HCT116 (cell line): ENCODE results near the gene DOCK1. TPM values are rescaled to one million over a fixed set of nuclear protein-coding genes. Genes with fewer than 3 reads are reported as not detected.

ENCODE experiments used
- ATAC-seq: fragments of 200-7000 bp; cut with Tn5 transposase; 2 replicates; pipeline ENCODE4 v1.9.1; 2020; ENCODE audit warnings: mild to moderate bottlenecking, moderate library complexity
- BruUV-seq: library from RNA; stranded (reverse); fragments of 400-500 nt; replicated peaks from 2 replicates; lab custom pipeline; 2021; lab: Mats Ljungman, UMichigan
- CTCF ChIA-PET: fragments of 300-600 bp; sonication (Branson Sonifier 250); formaldehyde crosslinking; loops from one replicate; lab custom pipeline; 2021; ENCODE audit warnings: antibody characterized with exemption; lab: Charles Lee
- POLR2A ChIA-PET: fragments of 300-600, 350-600 bp; sonication (Branson Sonifier 250); formaldehyde crosslinking; loops from one replicate; lab custom pipeline; 2021; ENCODE audit warnings: antibody characterized with exemption; lab: Charles Lee
- RAD21 ChIA-PET, 2 experiments: fragments of 300-600 bp; sonication (Branson Sonifier 250); formaldehyde crosslinking; loops; one replicate each; lab custom pipeline; 2023; ENCODE audit warnings: low total read pairs in 2 of 2; ENCODE audit not compliant: uncharacterized antibody in 2 of 2, unreplicated experiment in 2 of 2, low non-redundant PET in 1 of 2; lab: Charles Lee
- DNase-seq: peaks from one replicate; pipeline ENCODE4 v3.0.0-alpha.2; 2010; ENCODE audit warnings: low read depth, low spot score
- H2AFZ ChIP-seq: fragments of 200-600 bp; shearing (Covaris generic), sonication (generic); 2 replicates; pipeline ENCODE4 v1.6.1; 2017; ENCODE audit warnings: low read depth, mixed run types, mixed read lengths, antibody characterized with exemption, low read length; ENCODE audit not compliant: poor library complexity, severe bottlenecking
- H3K27ac ChIP-seq: 2 replicates; pipeline ENCODE4 v1.5.1; 2012; ENCODE audit warnings: low read depth, low read length
- H3K27me3 ChIP-seq: fragments of 200-600 bp; sonication (generic); 2 replicates; pipeline ENCODE4 v1.6.1; 2016; ENCODE audit warnings: mixed run types, low read length, mixed read lengths; ENCODE audit not compliant: insufficient read depth
- H3K36me3 ChIP-seq, 2 experiments: fragments of 200-500 bp in 1 of 2; fragments of 200-600 bp in 1 of 2; sonication (Bioruptor generic) in 1 of 2; sonication (generic) in 1 of 2; 2 replicates each; pipeline versions ENCODE4 v1.5.1 to v1.6.1; 2014 to 2016; ENCODE audit warnings: low read length in 2 of 2, inconsistent platforms in 1 of 2, mixed read lengths in 1 of 2, mixed run types in 1 of 2; ENCODE audit not compliant: insufficient read depth in 2 of 2, control insufficient read depth in 1 of 2
- H3K4me1 ChIP-seq, 2 experiments: fragments of 200-600 bp in 1 of 2; sonication (generic) in 1 of 2; 2 replicates each; pipeline versions ENCODE4 v1.5.1 to v1.6.1; 2012 to 2017; ENCODE audit warnings: low read length in 2 of 2, inconsistent platforms in 1 of 2, mild to moderate bottlenecking in 1 of 2, mixed read lengths in 1 of 2, mixed run types in 1 of 2, moderate library complexity in 1 of 2; ENCODE audit not compliant: insufficient read depth in 2 of 2, control insufficient read depth in 1 of 2
- H3K4me2 ChIP-seq: fragments of 200-600 bp; sonication (generic); 2 replicates; pipeline ENCODE4 v1.6.1; 2017; ENCODE audit warnings: mixed run types, low read length, mixed read lengths
- H3K4me3 ChIP-seq, 2 experiments: fragments of 200-600 bp in 1 of 2; sonication (generic) in 1 of 2; replicated peaks in 1 of 2; 2 replicates each; pipeline ENCODE4 v1.5.1; 2011 to 2016; ENCODE audit warnings: low read length in 2 of 2, control low read depth in 1 of 2, low read depth in 1 of 2, mild to moderate bottlenecking in 1 of 2, mixed read lengths in 1 of 2, mixed run types in 1 of 2
- H3K79me2 ChIP-seq: fragments of 200-600 bp; sonication (generic); 2 replicates; pipeline ENCODE4 v1.6.1; 2017; ENCODE audit warnings: mild to moderate bottlenecking, mixed run types, low read length, moderate library complexity, mixed read lengths; ENCODE audit not compliant: insufficient read depth
- H3K9ac ChIP-seq: fragments of 200-600 bp; sonication (generic); 2 replicates; pipeline ENCODE4 v1.6.1; 2016; ENCODE audit warnings: low read length, mixed read lengths
- H3K9me2 ChIP-seq: fragments of 200-600 bp; sonication (generic), shearing (Covaris generic); 2 replicates; pipeline ENCODE4 v1.6.1; 2017; ENCODE audit warnings: mixed run types, mild to moderate bottlenecking, moderate library complexity; ENCODE audit not compliant: insufficient read depth
- H3K9me3 ChIP-seq, 2 experiments: fragments of 200-500 bp in 1 of 2; fragments of 200-600 bp in 1 of 2; sonication (Bioruptor generic) in 1 of 2; sonication (generic) in 1 of 2; 2 replicates each; pipeline ENCODE4 v1.6.1; 2014 to 2017; ENCODE audit warnings: low read length in 2 of 2, mixed read lengths in 2 of 2, inconsistent platforms in 1 of 2, low read depth in 1 of 2, mild to moderate bottlenecking in 1 of 2, mixed run types in 1 of 2, moderate library complexity in 1 of 2; ENCODE audit not compliant: control insufficient read depth in 1 of 2, insufficient read depth in 1 of 2
- H4K20me1 ChIP-seq: fragments of 200-600 bp; sonication (generic), shearing (Covaris generic); 2 replicates; pipeline ENCODE4 v1.6.1; 2017; ENCODE audit warnings: mixed run types, mild to moderate bottlenecking, moderate library complexity; ENCODE audit not compliant: insufficient read depth
- CEBPB ChIP-seq: IDR thresholded peaks from 2 replicates; pipeline ENCODE4 v1.6.1; 2012; ENCODE audit warnings: low read depth
- ELF1 ChIP-seq: IDR thresholded peaks from 2 replicates; pipeline ENCODE4 v1.6.1; 2012; ENCODE audit warnings: low read depth, borderline replicate concordance
- EZH2 ChIP-seq: fragments of 200-600 bp; sonication (generic); IDR thresholded peaks from 2 replicates; pipeline ENCODE4 v1.6.1; 2017; ENCODE audit warnings: antibody characterized with exemption, mixed run types
- EZH2phosphoT487 ChIP-seq: fragments of 200-600 bp; IDR thresholded peaks from 2 replicates; pipeline ENCODE4 v1.6.1; 2018; ENCODE audit warnings: antibody characterized with exemption, borderline replicate concordance
- JUND ChIP-seq: IDR thresholded peaks from 2 replicates; pipeline ENCODE4 v1.6.1; 2012
- POLR2A ChIP-seq: IDR thresholded peaks from 2 replicates; pipeline ENCODE4 v1.7.0; 2011; ENCODE audit warnings: borderline replicate concordance; ENCODE audit not compliant: insufficient read depth, insufficient read length; ENCODE audit errors: extremely low read depth
- SRF ChIP-seq: IDR thresholded peaks from 2 replicates; pipeline ENCODE4 v1.6.1; 2012; ENCODE audit warnings: low read depth
- YY1 ChIP-seq: IDR thresholded peaks from 2 replicates; pipeline ENCODE4 v1.6.1; 2011; ENCODE audit warnings: low read length, low read depth, moderate library complexity, mild to moderate bottlenecking; ENCODE audit not compliant: insufficient replicate concordance; ENCODE audit errors: extremely low read depth
- ZFX ChIP-seq: fragments of 450-650 bp; IDR thresholded peaks from 2 replicates; pipeline ENCODE4 v1.6.1; 2017
- intact Hi-C: fragments of 100-400 bp; cut with micrococcal nuclease; formaldehyde crosslinking; loops from 2 replicates; pipeline ENCODE4 v1.10.0; 2022
- total RNA-seq: library from RNA; stranded (reverse); gene quantifications from one replicate; pipeline ENCODE4 v1.2.1, GENCODE V29; 2021; ENCODE audit not compliant: unreplicated experiment
- TF ChIP-seq, protein P1 (sequence below): IDR thresholded peaks from 2 replicates; pipeline ENCODE4 v1.6.1; 2011; ENCODE audit warnings: mild to moderate bottlenecking, low read length, moderate library complexity; ENCODE audit not compliant: insufficient replicate concordance; ENCODE audit errors: extremely low read depth
- TF ChIP-seq, protein P2 (sequence below): IDR thresholded peaks from 2 replicates; pipeline ENCODE4 v1.6.1; 2012; ENCODE audit warnings: low read depth
- TF ChIP-seq, protein P3 (sequence below): IDR thresholded peaks from 2 replicates; pipeline ENCODE4 v1.6.1; 2012
- TF ChIP-seq, protein P4 (sequence below): IDR thresholded peaks from 2 replicates; pipeline ENCODE4 v1.6.1; 2012

The DOCK1 gene
- total RNA-seq, 1 experiment from 2014 or later = 46.5 TPM

DNA sequence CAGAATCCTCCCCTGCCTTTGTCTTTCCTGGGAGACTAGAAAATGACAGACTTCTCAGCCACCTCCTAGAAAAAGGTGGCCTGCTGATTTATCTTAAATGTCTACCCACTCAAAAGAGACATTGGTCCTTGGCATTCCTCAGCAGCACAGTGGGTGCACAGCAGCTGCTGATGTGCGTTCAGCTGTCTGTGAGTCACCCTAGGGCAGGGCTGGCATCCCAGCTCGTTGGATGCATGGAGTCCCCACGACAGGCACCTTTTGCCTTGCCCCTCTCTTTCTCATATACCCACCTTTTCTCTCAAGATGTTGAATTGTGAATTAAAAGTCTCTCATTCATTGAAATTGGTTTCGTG is 113.0 kb downstream of the DOCK1 start:
- Histone ChIP-seq H3K79me2 (no peaks in the 10 kb centered on the region), H2AFZ (no peak overlapping the region), H3K27me3 (no peaks in the 10 kb centered on the region), H4K20me1 (no peaks in the 10 kb centered on the region), H3K9me2 (no peaks in the 10 kb centered on the region), H3K4me3 (no peak overlapping the region), H3K9me3 (no peaks in the 10 kb centered on the region), H3K27ac (no peak overlapping the region), H3K4me2 (no peak overlapping the region), H3K36me3 (peaks cover 0 to 3% of the 10 kb centered on the region in 2 experiments; a peak in 2 of 4 replicates), H3K4me1 (peaks cover 0 to 7% of the 10 kb centered on the region in 2 experiments; a peak in 1 of 4 replicates), H3K9ac (no peak overlapping the region)
- ATAC-seq (no peak), DNase-seq (no peak)
- ChIA-PET POLR2A (no interaction called here), RAD21 (no interaction called here), CTCF (no interaction called here)
- TF ChIP-seq, protein P1, sequence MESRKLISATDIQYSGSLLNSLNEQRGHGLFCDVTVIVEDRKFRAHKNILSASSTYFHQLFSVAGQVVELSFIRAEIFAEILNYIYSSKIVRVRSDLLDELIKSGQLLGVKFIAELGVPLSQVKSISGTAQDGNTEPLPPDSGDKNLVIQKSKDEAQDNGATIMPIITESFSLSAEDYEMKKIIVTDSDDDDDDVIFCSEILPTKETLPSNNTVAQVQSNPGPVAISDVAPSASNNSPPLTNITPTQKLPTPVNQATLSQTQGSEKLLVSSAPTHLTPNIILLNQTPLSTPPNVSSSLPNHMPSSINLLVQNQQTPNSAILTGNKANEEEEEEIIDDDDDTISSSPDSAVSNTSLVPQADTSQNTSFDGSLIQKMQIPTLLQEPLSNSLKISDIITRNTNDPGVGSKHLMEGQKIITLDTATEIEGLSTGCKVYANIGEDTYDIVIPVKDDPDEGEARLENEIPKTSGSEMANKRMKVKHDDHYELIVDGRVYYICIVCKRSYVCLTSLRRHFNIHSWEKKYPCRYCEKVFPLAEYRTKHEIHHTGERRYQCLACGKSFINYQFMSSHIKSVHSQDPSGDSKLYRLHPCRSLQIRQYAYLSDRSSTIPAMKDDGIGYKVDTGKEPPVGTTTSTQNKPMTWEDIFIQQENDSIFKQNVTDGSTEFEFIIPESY = no peak
- no peak for TF ChIP-seq EZH2phosphoT487
- TF ChIP-seq, protein P2, sequence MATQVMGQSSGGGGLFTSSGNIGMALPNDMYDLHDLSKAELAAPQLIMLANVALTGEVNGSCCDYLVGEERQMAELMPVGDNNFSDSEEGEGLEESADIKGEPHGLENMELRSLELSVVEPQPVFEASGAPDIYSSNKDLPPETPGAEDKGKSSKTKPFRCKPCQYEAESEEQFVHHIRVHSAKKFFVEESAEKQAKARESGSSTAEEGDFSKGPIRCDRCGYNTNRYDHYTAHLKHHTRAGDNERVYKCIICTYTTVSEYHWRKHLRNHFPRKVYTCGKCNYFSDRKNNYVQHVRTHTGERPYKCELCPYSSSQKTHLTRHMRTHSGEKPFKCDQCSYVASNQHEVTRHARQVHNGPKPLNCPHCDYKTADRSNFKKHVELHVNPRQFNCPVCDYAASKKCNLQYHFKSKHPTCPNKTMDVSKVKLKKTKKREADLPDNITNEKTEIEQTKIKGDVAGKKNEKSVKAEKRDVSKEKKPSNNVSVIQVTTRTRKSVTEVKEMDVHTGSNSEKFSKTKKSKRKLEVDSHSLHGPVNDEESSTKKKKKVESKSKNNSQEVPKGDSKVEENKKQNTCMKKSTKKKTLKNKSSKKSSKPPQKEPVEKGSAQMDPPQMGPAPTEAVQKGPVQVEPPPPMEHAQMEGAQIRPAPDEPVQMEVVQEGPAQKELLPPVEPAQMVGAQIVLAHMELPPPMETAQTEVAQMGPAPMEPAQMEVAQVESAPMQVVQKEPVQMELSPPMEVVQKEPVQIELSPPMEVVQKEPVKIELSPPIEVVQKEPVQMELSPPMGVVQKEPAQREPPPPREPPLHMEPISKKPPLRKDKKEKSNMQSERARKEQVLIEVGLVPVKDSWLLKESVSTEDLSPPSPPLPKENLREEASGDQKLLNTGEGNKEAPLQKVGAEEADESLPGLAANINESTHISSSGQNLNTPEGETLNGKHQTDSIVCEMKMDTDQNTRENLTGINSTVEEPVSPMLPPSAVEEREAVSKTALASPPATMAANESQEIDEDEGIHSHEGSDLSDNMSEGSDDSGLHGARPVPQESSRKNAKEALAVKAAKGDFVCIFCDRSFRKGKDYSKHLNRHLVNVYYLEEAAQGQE = no peak
- TF ChIP-seq YY1 = no peak
- TF ChIP-seq, protein P3, sequence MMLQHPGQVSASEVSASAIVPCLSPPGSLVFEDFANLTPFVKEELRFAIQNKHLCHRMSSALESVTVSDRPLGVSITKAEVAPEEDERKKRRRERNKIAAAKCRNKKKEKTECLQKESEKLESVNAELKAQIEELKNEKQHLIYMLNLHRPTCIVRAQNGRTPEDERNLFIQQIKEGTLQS = no peak
- TF ChIP-seq SRF = no peak
- no peak for TF ChIP-seq CEBPB
- no peak for TF ChIP-seq JUND
- no peak for TF ChIP-seq ELF1
- no peak for TF ChIP-seq EZH2
- TF ChIP-seq, protein P4, sequence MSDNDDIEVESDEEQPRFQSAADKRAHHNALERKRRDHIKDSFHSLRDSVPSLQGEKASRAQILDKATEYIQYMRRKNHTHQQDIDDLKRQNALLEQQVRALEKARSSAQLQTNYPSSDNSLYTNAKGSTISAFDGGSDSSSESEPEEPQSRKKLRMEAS = no peak
- no peak for TF ChIP-seq POLR2A
- no peak for TF ChIP-seq ZFX
- no TSS peak for BruUV-seq
- intact Hi-C loops = no loop called here
